Measurements from ENCODE around the gene OR7C1. TPM values are rescaled to one million over a fixed set of nuclear protein-coding genes. Genes with fewer than 3 reads are reported as not detected.

OR7C1 gene
- polyA plus RNA-seq, 1 of the 3 experiments (the other 2 are of a cell fraction) = not detected

- Histone ChIP-seq H3K36me3 (replicated peaks in 1 of 2; ENCODE audit: control insufficient read depth in 1 of 2, insufficient read depth in 2 of 2, low read length in 1 of 2) (no peaks in the 10 kb centered on the region), H2AFZ (ENCODE audit: low read depth) (no peak overlapping the region), H3K4me2 (no peak overlapping the region), H3K9me2 (no peaks in the 10 kb centered on the region), H3K27me3 (ENCODE audit: insufficient read depth) (peaks cover 15% of the 10 kb centered on the region; the same call in 1 of the 2 replicates), H3K4me1 (ENCODE audit: control insufficient read depth in 1 of 2, insufficient read depth in 2 of 2, low read depth in 1 of 2, low read length in 1 of 2) (no peaks in the 10 kb centered on the region), H3K27ac (ENCODE audit: low read depth in 2 of 2, low read length in 1 of 2) (no peak overlapping the region), H4K20me1 (ENCODE audit: insufficient read depth) (no peaks in the 10 kb centered on the region), H3K4me3 (ENCODE audit: low read depth in 2 of 2, low read length in 1 of 2) (no peak overlapping the region), H3K79me2 (ENCODE audit: insufficient read depth) (no peaks in the 10 kb centered on the region), H3K9me3 (no peaks in the 10 kb centered on the region), H3K9ac (no peak overlapping the region), H3F3A (replicated peaks; ENCODE audit: insufficient read depth) (no peaks in the 10 kb centered on the region)
- WGBS (ENCODE audit: low lambda C conversion rate) = 9% methylated on average over 5 of the region's 5 CpGs
- POLR2A ChIA-PET = no interaction called here
- TF ChIP-seq USF1 (IDR thresholded peaks at IDR 0.05; ENCODE audit: borderline replicate concordance, low read depth) (no peak), SIN3A (IDR thresholded peaks at IDR 0.05; ENCODE audit: borderline replicate concordance, low read depth, low read length) (no peak), GATA2 (CRISPR knock-in tag; IDR thresholded peaks at IDR 0.05) (no peak), SMC3 (IDR thresholded peaks at IDR 0.05; ENCODE audit: low read depth, low read length) (no peak), MXI1 (IDR thresholded peaks at IDR 0.05; ENCODE audit: low read depth, low read length) (no peak), NRF1 (IDR thresholded peaks at IDR 0.05; ENCODE audit: low read depth, low read length) (no peak), JUND (IDR thresholded peaks at IDR 0.05) (no peak), EP300 (IDR thresholded peaks at IDR 0.05; ENCODE audit: borderline replicate concordance in 1 of 2, low read depth in 1 of 2, low read length in 1 of 2) (no peak), POLR2AphosphoS5 (IDR thresholded peaks at IDR 0.05; ENCODE audit: low read depth, low read length) (no peak), FOSL2 (IDR thresholded peaks at IDR 0.05; ENCODE audit: borderline replicate concordance, low read depth) (no peak), ZBTB33 (IDR thresholded peaks at IDR 0.05; ENCODE audit: borderline replicate concordance, low read depth) (no peak), MEF2A (IDR thresholded peaks at IDR 0.05; ENCODE audit: borderline replicate concordance, low read depth) (no peak), GABPA (IDR thresholded peaks at IDR 0.05; ENCODE audit: low read depth) (no peak), RAD21 (IDR thresholded peaks at IDR 0.05; ENCODE audit: low read length) (no peak), USF2 (IDR thresholded peaks at IDR 0.05; ENCODE audit: borderline replicate concordance, low read depth, low read length) (no peak), ELF1 (IDR thresholded peaks at IDR 0.05) (no peak)
- TF ChIP-seq, protein P1, sequence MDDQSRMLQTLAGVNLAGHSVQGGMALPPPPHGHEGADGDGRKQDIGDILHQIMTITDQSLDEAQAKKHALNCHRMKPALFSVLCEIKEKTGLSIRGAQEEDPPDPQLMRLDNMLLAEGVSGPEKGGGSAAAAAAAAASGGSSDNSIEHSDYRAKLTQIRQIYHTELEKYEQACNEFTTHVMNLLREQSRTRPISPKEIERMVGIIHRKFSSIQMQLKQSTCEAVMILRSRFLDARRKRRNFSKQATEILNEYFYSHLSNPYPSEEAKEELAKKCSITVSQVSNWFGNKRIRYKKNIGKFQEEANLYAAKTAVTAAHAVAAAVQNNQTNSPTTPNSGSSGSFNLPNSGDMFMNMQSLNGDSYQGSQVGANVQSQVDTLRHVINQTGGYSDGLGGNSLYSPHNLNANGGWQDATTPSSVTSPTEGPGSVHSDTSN (IDR thresholded peaks at IDR 0.05) = no peak
- TF ChIP-seq, protein P2, sequence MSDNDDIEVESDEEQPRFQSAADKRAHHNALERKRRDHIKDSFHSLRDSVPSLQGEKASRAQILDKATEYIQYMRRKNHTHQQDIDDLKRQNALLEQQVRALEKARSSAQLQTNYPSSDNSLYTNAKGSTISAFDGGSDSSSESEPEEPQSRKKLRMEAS (IDR thresholded peaks at IDR 0.05; ENCODE audit: low read depth) = no peak
- TF ChIP-seq, protein P3, sequence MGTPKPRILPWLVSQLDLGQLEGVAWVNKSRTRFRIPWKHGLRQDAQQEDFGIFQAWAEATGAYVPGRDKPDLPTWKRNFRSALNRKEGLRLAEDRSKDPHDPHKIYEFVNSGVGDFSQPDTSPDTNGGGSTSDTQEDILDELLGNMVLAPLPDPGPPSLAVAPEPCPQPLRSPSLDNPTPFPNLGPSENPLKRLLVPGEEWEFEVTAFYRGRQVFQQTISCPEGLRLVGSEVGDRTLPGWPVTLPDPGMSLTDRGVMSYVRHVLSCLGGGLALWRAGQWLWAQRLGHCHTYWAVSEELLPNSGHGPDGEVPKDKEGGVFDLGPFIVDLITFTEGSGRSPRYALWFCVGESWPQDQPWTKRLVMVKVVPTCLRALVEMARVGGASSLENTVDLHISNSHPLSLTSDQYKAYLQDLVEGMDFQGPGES (IDR thresholded peaks at IDR 0.05; ENCODE audit: low read depth, low read length) = no peak
- TF ChIP-seq, protein P4, sequence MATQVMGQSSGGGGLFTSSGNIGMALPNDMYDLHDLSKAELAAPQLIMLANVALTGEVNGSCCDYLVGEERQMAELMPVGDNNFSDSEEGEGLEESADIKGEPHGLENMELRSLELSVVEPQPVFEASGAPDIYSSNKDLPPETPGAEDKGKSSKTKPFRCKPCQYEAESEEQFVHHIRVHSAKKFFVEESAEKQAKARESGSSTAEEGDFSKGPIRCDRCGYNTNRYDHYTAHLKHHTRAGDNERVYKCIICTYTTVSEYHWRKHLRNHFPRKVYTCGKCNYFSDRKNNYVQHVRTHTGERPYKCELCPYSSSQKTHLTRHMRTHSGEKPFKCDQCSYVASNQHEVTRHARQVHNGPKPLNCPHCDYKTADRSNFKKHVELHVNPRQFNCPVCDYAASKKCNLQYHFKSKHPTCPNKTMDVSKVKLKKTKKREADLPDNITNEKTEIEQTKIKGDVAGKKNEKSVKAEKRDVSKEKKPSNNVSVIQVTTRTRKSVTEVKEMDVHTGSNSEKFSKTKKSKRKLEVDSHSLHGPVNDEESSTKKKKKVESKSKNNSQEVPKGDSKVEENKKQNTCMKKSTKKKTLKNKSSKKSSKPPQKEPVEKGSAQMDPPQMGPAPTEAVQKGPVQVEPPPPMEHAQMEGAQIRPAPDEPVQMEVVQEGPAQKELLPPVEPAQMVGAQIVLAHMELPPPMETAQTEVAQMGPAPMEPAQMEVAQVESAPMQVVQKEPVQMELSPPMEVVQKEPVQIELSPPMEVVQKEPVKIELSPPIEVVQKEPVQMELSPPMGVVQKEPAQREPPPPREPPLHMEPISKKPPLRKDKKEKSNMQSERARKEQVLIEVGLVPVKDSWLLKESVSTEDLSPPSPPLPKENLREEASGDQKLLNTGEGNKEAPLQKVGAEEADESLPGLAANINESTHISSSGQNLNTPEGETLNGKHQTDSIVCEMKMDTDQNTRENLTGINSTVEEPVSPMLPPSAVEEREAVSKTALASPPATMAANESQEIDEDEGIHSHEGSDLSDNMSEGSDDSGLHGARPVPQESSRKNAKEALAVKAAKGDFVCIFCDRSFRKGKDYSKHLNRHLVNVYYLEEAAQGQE (IDR thresholded peaks at IDR 0.05; ENCODE audit: low read depth, low read length) = no peak
- DNase-seq = no peak
- CTCF ChIA-PET = no interaction called here
Observed at GRCh38 chr19:14770136-14770535, 64.8 kb downstream of the OR7C1 start.
